Measurements from ENCODE around the gene THOC7. TPM values are rescaled to one million over a fixed set of nuclear protein-coding genes. Genes with fewer than 3 reads are reported as not detected.
A peak's percentile ranks its signal among the peaks of the same experiment; 100 is the strongest.

The THOC7 gene
- 10 to 100 TPM; 85.4 to 92.7 TPM for total RNA-seq

GRCh38 chr3:63863150-63864007 is at the start of gene THOC7, which contains the start of gene ATXN7:
Gene THOC7, minus strand, starts transcription at chr3:63863805. Its CDS starts 15 bp downstream, at chr3:63863790.
Gene ATXN7, plus strand, starts transcription at chr3:63863867. Its CDS starts 48,732 bp downstream, at chr3:63912599.
- Mint-ChIP-seq H3K27ac (peak within 1 kb of the TSS; percentile 97), H3K9me3 (no peaks in the 10 kb centered on the region), H3K27me3 (no peaks in the 10 kb centered on the region), H3K4me3 (peak within 1 kb of the TSS; percentile 91), H3K36me3 (peaks cover 35% of the 10 kb centered on the region), H3K4me1 (peaks cover 56% of the 10 kb centered on the region)
- DNase-seq = peak; percentile 71

- DNase-seq = peak; percentile 45
- Mint-ChIP-seq H3K27me3 (no peaks in the 10 kb centered on the region), H3K4me3 (peak overlapping the region; percentile 89), H3K4me1 (peaks cover 43% of the 10 kb centered on the region), H3K36me3 (peaks cover 39% of the 10 kb centered on the region), H3K27ac (peak overlapping the region; percentile 88), H3K9me3 (no peaks in the 10 kb centered on the region)
Measured at GRCh38 chr3:63912768-63913588, 49.4 kb upstream of the THOC7 start.

GRCh38 chr3:63911873-63912767 is 48.5 kb upstream of the THOC7 start, which contains the start of gene SCAANT1:
Gene SCAANT1, minus strand, starts transcription at chr3:63912383.
- H3K27me3 Mint-ChIP-seq = no peaks in the 10 kb centered on the region
- H3K9me3 Mint-ChIP-seq = no peaks in the 10 kb centered on the region
- DNase-seq = peak; percentile 83
- peak within 1 kb of the TSS; percentile 88 for H3K27ac Mint-ChIP-seq
- peak within 1 kb of the TSS; percentile 89 for H3K4me3 Mint-ChIP-seq
- H3K36me3 Mint-ChIP-seq = peaks cover 31% of the 10 kb centered on the region
- H3K4me1 Mint-ChIP-seq = peaks cover 37% of the 10 kb centered on the region

- H3K27me3 Mint-ChIP-seq = no peaks in the 10 kb centered on the region
- peak overlapping the region; percentile 86 for H3K4me3 Mint-ChIP-seq
- H3K9me3 Mint-ChIP-seq = no peaks in the 10 kb centered on the region
- peak overlapping the region; percentile 86 for H3K27ac Mint-ChIP-seq
- DNase-seq = no peak
- peaks cover 34% of the 10 kb centered on the region for H3K4me1 Mint-ChIP-seq
- peaks cover 24% of the 10 kb centered on the region for H3K36me3 Mint-ChIP-seq
Measured at GRCh38 chr3:63911509-63911872, 47.9 kb upstream of the THOC7 start.

- H3K9me3 Mint-ChIP-seq = no peaks in the 10 kb centered on the region
- no peaks in the 10 kb centered on the region for H3K27me3 Mint-ChIP-seq
- peak overlapping the region; percentile 86 for H3K4me3 Mint-ChIP-seq
- DNase-seq = no peak
- peak overlapping the region; percentile 86 for H3K27ac Mint-ChIP-seq
- H3K4me1 Mint-ChIP-seq = peaks cover 30% of the 10 kb centered on the region
- peaks cover 21% of the 10 kb centered on the region for H3K36me3 Mint-ChIP-seq
Measured at GRCh38 chr3:63910891-63911290, 47.3 kb upstream of the THOC7 start.

GRCh38 chr3:63910001-63910400 is 46.4 kb upstream of the THOC7 start:
- Mint-ChIP-seq H3K27ac (no peak overlapping the region), H3K27me3 (no peaks in the 10 kb centered on the region), H3K36me3 (peaks cover 19% of the 10 kb centered on the region), H3K4me3 (no peak overlapping the region), H3K9me3 (no peaks in the 10 kb centered on the region), H3K4me1 (peaks cover 28% of the 10 kb centered on the region)
- no peak for DNase-seq

- H3K27me3 Mint-ChIP-seq = no peaks in the 10 kb centered on the region
- no peak for DNase-seq
- H3K9me3 Mint-ChIP-seq = no peaks in the 10 kb centered on the region
- H3K27ac Mint-ChIP-seq = no peak overlapping the region
- no peak overlapping the region for H3K4me3 Mint-ChIP-seq
- peaks cover 14% of the 10 kb centered on the region for H3K36me3 Mint-ChIP-seq
- H3K4me1 Mint-ChIP-seq = peaks cover 27% of the 10 kb centered on the region
Measured at GRCh38 chr3:63909431-63909830, 45.8 kb upstream of the THOC7 start.

GRCh38 chr3:63908776-63909175 is 45.2 kb upstream of the THOC7 start:
- peaks cover 11% of the 10 kb centered on the region for H3K36me3 Mint-ChIP-seq
- no peak for DNase-seq
- H3K4me3 Mint-ChIP-seq = no peak overlapping the region
- H3K27me3 Mint-ChIP-seq = no peaks in the 10 kb centered on the region
- no peak overlapping the region for H3K27ac Mint-ChIP-seq
- H3K9me3 Mint-ChIP-seq = no peaks in the 10 kb centered on the region
- H3K4me1 Mint-ChIP-seq = peaks cover 21% of the 10 kb centered on the region

GRCh38 chr3:63908081-63908736 is 44.6 kb upstream of the THOC7 start:
- no peak for DNase-seq
- Mint-ChIP-seq H3K4me1 (peaks cover 17% of the 10 kb centered on the region), H3K36me3 (peaks cover 6% of the 10 kb centered on the region), H3K27ac (no peak overlapping the region), H3K9me3 (no peaks in the 10 kb centered on the region), H3K4me3 (no peak overlapping the region), H3K27me3 (no peaks in the 10 kb centered on the region)

- Mint-ChIP-seq H3K27ac (no peak overlapping the region), H3K9me3 (peaks cover 2% of the 10 kb centered on the region), H3K27me3 (no peaks in the 10 kb centered on the region), H3K4me3 (no peak overlapping the region), H3K4me1 (peaks cover 9% of the 10 kb centered on the region), H3K36me3 (peaks cover 9% of the 10 kb centered on the region)
- DNase-seq = no peak
Measured at GRCh38 chr3:63905731-63906620, 42.4 kb upstream of the THOC7 start.

GRCh38 chr3:63900459-63900858 is 36.9 kb upstream of the THOC7 start:
- Mint-ChIP-seq H3K4me1 (peaks cover 28% of the 10 kb centered on the region), H3K36me3 (peaks cover 32% of the 10 kb centered on the region), H3K4me3 (no peak overlapping the region)

GRCh38 chr3:63900010-63900409 is 36.4 kb upstream of the THOC7 start:
- H3K36me3 Mint-ChIP-seq = peaks cover 32% of the 10 kb centered on the region
- DNase-seq = no peak
- H3K27me3 Mint-ChIP-seq = no peaks in the 10 kb centered on the region
- H3K4me3 Mint-ChIP-seq = no peak overlapping the region
- no peak overlapping the region for H3K27ac Mint-ChIP-seq
- H3K9me3 Mint-ChIP-seq = peaks cover 2% of the 10 kb centered on the region
- peaks cover 31% of the 10 kb centered on the region for H3K4me1 Mint-ChIP-seq

More at GRCh38 chr3:63900459-63900858, 36.9 kb upstream of the THOC7 start:
- Mint-ChIP-seq H3K9me3 (peaks cover 2% of the 10 kb centered on the region), H3K27ac (no peak overlapping the region), H3K27me3 (no peaks in the 10 kb centered on the region)
- DNase-seq = no peak

- Mint-ChIP-seq H3K27me3 (no peaks in the 10 kb centered on the region), H3K27ac (peak overlapping the region; percentile 20), H3K4me3 (no peak overlapping the region), H3K9me3 (peaks cover 2% of the 10 kb centered on the region), H3K36me3 (peaks cover 37% of the 10 kb centered on the region), H3K4me1 (peaks cover 43% of the 10 kb centered on the region)
- DNase-seq = no peak
Measured at GRCh38 chr3:63896332-63897030, 32.9 kb upstream of the THOC7 start.
